Measurements from ENCODE around the gene AHSG.

GRCh38 chr3:186590580-186591295 lies 22.1 kb upstream of the AHSG start:
- TF ChIP-seq CTCF (IDR thresholded peaks at IDR 0.05) (no peak), POLR2A (IDR thresholded peaks at IDR 0.05) (no peak)
